HG02938 (cell line): ENCODE measurements around the gene TP53.
"Not testable (repeated sequence)": the region's sequence is repeated elsewhere in the genome, so short reads cannot be mapped to it uniquely, and the experiment has no call there.

ENCODE experiments used
- ATAC-seq: cut with Tn5 transposase; IDR thresholded peaks from one replicate; pipeline ENCODE4 v1.9.1; 2021; ENCODE audit warnings: mild to moderate bottlenecking, moderate library complexity; ENCODE audit not compliant: unreplicated experiment

Gene TP53

GRCh38 chr17:7634384-7634783 is 52.9 kb downstream of the TP53 start:
- no peak for ATAC-seq

- ATAC-seq, result no peak
These were observed 54.2 kb downstream of the TP53 start for GRCh38 chr17:7633093-7633492.

- ATAC-seq, result no peak
These were observed 54.8 kb downstream of the TP53 start for GRCh38 chr17:7632492-7632894.

- ATAC-seq, result no peak
These were observed 55.6 kb downstream of the TP53 start for GRCh38 chr17:7631398-7632380.

- no peak for ATAC-seq
These were observed 57.2 kb downstream of the TP53 start, which contains the start of gene SHBG for GRCh38 chr17:7629939-7630571. SHBG (plus strand) TSS chr17:7630135; CDS start chr17:7630173, 38 bp downstream.

- peak; percentile 71 for ATAC-seq
These were observed 59.8 kb downstream of the TP53 start, which contains the start of gene SAT2 for GRCh38 chr17:7627250-7628121. SAT2 (minus strand) TSS chr17:7627821; CDS start chr17:7627635, 186 bp downstream.

GRCh38 chr17:7626956-7627249 is 60.4 kb downstream of the TP53 start:
- ATAC-seq, result no peak

GRCh38 chr17:7626307-7626706 is 61.0 kb downstream of the TP53 start:
- no peak for ATAC-seq

GRCh38 chr17:7625749-7626148 is 61.5 kb downstream of the TP53 start:
- not testable (repeated sequence) for ATAC-seq

- ATAC-seq, result no peak
These were observed 63.6 kb downstream of the TP53 start for GRCh38 chr17:7623661-7624060.

- ATAC-seq, result no peak
These were observed 66.5 kb downstream of the TP53 start for GRCh38 chr17:7620835-7621234.

GRCh38 chr17:7618608-7619007 is 68.7 kb downstream of the TP53 start:
- no peak for ATAC-seq
